Hematopoietic multipotent progenitor cell treated with erythropoietin and hydrocortisone succinate and interleukin-3 and kit ligand, for 4 days (in vitro differentiated cells): ENCODE results near the gene GHRL.

Experiments
- DNase-seq: peaks from one replicate; pipeline ENCODE4 v3.0.0-alpha.2; 2015

The GHRL gene

DNA sequence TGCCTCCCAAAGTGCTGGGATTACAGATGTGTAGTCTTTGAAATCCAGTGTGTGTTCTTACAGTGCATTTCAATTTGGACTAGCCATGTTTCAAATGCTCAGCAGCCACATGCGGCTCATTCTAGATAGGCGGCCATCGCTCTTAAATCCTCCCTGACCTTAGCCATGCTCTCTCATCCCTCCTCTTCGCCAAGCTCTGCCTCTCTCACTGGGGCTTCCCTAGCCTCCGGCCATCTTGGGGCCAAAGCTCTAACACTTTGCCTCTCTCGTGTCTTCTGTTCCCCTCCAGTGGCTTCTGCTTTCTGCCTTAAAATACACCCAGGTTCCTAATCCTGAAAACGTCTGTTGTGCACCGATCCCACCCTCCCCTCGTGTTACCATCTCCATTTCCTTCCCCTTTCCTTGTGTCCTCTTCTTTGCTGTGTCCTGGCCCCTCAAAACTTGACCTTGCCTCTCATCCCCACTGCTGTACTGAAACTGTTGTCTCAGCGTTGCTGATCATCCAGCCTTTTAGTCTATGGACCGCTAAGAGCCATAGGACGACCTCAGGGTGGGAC, 1.4 kb upstream of the GHRL start:
- no peak for DNase-seq

DNA sequence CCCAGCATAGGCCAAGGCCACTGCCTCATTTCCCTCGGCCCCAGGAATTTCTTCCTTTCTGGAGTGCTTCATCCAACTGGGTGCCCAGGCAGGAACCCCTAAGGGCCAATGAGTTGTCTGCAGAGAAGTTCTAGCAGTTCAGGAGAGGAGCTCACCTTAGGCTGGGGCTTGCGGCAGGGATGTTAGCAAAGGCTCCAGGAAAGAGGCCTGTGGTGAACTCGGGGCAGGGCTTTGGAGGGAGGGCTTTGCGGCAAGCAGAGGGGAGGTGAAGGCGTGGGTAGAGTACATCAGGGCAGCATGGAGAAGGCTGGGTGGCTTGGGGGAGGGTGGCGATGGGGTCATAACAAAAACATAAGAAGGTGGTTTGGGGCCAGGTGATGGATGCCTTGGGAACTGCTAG, 1.1 kb downstream of the GHRL start:
- DNase-seq, result no peak

DNA sequence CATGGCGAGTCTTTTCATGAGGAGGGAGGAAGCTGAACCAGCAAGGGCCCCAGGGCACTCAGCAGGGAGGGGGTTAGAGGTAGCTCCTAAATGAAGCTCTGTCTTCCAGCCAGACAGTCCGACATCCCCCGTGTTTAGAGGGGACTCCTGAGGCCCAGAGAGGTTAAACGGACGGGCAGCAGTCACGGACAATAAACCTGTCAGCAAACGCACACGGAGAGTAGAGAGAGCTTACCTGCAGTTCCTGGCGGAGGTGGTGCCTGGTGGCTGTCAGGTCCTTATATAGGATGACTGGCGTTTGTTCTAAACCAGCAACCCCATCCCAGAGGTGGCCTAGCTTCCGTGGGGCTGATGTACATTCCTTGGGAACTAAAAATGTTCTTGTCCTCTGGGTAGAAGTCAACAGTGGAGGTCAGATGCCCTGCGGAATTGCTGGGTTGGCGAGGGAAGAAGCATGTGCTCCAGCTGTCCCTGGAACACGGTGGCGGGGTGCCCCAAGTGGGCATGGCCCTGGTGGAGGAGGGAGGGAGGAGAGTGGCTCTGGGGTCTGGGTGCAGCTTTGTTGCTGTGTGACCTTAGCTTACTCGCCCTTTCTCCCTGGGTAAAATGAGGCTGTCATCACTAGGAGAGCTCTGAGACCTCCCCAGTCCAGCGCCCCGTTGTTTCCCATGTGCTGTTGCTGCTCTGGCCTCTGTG, 2.1 kb downstream of the GHRL start:
- DNase-seq, result no peak

DNA sequence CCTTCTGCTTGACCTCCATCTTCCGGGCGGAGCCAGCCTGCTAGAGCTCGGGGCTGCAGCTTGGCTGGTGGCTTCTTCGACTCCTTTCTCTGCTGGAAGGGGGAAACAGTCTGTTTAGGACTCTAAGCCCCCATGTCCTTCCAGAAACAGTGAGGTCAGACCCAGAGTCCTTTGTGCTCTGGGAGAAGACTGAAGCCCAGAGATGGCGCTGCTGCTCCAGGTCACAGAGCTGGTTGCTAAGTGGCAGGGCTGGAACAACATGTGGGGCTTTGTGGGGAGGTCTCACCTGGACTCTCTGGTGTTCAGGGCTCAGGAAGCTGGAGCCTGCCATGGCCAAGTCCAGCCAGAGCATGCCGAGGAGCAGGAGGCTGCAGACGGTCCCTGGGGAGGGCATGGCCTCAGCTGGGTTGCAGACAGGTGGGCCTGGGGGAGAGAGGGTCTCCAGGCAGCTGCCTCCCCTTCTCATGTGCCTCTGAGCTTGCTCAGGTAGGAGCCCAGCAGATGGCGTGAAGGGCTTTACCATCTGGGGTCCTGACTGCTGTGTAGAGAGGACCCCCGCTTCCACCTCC, 2.9 kb downstream of the GHRL start:
- no peak for DNase-seq

DNA sequence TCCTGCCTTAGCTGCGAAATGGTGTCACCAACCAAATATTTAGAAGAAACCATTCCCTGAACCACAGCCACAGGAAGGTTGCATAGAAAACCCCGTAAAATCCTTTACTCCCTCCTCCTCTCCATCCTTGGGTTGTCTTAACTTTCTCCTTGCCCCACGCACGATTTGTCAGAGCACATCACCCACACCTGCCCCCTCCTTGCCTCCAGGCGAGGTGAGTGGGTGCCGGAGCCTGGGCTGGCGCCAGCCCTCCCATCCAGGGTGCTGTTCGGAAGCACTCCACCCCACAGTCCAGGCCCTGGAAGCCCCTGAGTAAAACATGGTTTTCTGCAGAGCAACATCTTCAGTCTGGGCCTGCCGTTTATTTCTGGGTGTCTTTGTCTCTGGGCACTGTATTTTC, 3.7 kb downstream of the GHRL start:
- DNase-seq, result no peak

DNA sequence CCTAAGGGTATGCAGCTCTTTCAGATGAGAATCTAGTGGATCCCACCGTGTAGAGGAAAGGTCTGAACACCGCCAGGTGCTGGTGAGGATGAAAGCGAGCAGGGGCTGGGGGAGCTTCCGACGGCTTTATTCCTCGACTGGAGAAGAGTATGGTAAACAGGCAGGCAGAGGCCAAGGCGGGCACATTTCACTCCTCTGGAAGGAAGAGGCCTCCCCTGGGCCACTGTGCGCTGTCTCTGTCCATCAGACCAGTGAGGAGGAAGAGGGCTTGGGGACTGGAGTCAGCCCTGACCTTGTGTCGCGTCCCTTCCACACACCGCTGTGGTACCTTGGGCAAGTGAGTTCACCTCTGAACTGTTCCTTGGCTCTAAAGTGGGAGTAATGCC, 4.2 kb downstream of the GHRL start:
- DNase-seq, result no peak

DNA sequence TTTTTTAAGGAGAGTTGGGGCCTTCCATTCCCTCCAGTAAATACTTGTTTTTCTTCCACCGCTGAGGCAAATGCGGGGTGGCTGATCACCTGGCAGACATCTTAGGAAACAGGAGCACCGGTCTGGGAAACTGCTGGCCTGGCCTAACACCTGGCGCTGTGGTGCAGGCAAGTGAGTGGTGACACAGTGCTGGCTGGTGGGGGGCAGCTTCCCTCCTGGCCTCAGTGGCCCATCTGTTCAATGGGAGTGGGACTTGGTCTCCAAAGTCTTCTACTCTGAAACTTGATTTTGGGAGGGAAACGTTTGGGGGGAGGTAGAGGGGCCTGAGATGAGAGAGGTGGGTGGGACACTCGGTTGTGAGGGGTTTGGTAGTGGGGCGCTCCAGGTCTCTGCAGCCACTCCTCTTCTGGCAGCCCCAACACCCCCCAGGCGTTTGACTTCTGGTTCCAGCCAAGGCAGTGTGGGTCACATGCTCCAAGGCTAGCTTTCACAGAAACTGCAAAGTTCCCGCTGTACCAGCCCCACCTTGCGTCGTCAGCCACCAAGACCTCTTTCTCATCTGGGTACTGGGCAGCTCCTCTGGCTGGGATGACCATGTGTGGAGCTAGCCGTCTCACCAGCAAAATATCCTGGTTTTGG, 4.7 kb downstream of the GHRL start:
- DNase-seq, result no peak

DNA sequence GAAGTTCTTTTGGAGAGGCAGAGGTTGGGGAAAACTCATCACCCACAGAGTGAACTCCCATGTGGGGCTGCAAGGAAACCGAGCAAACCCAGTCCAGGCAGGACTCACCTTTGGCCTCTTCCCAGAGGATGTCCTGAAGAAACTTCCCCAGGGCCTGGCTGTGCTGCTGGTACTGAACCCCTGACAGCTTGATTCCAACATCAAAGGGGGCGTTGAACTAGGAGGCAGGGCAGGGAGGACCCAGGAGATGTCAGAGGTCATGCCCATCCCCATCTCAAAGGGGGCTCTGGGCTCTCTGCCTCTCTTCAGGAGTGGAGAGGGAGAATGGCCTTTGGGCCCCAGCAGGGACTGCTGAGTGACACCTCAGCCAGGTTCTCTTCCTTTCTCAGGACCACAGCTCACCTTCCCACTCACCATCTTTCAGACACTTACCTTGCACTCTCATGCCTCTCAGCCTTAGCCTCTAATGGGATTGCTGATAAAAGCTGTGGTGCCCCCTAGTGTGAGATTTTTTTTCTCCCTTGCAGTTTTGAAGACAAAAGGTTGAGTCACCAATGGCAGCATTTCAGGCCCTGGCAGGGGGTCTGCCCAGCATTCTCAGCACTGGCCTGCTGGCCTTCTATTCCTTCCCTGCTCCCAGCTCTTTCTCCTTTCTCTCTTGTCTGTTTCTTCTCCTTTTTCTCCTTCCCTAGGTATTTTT, 6.0 kb downstream of the GHRL start:
- DNase-seq, result peak; percentile 77

DNA sequence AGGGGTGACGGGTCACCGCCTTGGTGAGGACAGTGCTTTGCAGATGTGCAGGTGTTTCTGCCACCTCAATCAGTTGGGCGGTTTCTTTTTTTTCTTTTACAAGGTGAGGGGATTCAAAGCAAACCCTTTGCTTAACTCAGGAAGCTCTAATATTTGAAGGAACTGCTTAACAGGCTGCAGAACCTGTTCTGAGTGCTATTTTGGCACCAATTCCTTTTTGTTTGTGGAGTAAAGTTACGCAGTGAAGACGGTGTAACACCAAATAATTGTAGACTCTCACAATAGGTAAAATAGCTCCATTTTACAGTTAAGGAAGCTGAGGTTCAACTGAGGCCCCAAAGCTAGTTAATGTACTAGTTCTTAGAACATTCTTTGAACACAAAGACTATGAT, 6.6 kb downstream of the GHRL start:
- no peak for DNase-seq

DNA sequence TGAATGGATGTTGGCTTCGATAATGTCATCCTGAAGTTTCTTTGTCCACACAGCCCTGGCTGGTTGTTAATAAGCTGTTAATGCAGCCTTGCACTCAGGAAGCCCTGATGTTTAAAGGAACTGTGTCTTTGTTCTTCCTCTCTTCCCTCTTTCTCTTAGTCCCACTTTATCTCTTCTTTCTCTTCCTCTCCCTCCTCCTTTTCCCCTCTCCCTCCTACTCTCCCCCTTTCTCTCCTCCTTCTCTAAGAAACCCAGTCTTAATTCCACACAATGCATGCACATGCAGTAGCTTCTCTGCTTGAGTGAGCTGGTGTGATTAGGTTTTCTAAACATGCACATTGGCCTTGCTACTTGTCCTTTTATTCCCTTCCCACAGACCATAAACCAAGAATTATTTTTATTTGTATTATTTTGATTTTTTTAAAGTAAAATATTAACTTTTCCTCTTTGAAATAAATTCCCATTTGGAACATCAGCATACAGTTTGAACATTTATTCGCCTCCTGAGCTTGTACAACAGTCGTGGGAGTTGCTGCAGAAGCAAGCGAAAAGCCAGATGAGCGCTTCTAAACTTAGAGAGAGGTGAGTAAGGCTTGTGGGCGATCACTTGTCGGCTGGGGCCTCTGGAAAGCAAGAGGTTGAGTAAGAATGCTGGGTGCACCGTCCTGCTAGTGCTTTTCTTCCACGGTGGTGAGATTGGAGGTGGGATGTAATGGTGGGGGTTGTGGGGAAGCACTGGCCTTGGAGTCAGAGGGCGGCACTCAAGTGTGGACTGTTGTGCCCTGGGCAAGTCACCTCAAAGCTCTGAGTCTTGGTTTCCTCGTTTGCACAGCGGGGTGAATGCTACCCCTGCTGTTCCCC, 7.2 kb downstream of the GHRL start:
- no peak for DNase-seq

DNA sequence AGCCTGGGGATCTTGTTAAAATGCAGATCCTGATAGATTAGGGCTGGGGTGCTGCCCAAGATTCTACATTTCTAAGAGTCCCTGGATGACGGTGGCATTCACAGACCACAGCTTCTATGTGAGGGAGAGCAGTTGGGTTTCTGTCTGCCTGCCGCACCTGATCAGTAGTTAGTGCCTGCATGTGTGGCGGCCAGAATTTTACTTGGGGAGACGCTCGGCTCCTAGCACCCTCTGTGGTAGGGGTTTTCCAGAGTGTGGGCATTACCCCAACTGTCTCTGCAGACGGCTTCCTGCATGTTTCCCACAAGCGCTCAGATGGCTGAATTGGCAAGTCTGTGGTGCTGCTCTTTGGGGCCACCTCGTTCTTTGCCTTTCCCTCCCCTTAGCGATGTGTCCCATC, 8.3 kb downstream of the GHRL start:
- peak; percentile 36 for DNase-seq

DNA sequence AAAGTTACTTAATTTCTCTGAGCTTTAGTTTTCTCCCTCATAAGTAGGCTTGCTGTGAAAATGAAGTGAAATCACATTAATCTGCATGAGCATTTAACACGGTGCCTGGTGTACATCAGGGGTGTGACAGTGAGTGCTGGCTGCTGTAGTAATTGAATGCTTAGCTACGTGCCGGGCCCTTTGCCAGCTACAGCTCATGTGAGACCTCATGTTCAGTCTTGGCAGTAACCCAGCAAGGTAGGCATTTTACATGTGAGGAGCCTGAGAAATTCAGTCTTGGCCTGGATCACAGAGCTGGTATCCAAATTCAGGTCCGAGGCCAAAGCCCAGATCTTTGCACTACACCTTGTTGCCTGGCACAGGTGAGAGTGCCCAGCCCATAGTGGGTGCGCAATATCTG, 9.1 kb downstream of the GHRL start:
- DNase-seq, result peak; percentile 49

DNA sequence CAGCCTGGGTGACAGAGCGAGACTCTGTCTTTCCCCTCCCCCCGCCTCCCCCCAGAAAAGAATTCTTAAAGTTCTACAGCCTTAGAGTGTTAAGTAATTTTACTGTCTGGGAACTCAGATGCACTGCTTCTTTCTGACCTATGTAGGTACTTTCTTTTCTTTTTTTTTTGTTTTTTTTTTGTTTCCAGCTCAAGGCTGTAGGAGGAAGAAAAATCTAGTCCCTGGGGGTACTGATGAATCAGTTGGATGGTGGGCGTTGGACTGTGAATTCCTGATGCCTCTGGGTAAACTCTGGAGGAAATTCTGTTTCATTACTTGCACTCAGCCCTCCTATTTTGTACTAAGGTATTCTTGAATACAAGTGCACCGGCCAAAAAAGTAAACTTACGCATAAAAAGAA, 10.8 kb downstream of the GHRL start:
- no peak for DNase-seq

DNA sequence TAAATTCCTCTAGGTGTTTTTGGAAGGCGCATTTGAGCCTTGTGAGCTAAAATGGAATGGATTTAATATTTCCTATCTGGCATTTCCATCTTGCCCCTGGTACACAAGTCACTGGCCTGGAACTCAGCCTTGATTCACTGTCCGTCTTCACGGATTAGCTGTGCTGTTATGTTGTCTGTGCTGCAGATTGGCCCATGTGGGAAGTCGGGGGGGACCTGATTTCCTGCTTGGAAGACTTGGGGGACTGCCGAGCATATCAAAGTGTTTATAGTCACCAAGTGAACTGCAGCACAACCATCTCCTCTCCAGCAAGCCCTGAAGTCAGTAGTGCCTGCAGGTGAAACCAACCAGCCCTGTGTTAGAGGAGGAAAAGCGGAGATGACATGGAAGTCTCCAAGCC, 12.2 kb downstream of the GHRL start:
- DNase-seq, result no peak

DNA sequence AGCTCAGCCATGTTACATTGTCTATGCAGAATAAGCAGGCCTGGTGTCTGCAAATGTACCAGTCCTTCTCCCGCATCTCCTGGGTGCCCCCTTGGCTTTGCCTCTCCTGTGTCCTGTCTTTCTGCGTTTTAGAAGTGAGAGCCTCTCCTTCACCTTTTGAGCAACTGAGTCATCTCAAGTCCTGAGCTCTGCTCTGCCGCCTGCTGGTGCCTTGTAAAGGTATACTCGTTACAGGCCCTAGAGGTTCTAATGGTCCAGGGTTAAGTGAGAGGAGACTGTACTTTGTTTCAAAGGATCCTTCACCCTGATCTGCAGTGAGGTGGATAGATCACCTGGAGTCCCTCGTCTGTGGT, 12.6 kb downstream of the GHRL start:
- DNase-seq, result no peak

DNA sequence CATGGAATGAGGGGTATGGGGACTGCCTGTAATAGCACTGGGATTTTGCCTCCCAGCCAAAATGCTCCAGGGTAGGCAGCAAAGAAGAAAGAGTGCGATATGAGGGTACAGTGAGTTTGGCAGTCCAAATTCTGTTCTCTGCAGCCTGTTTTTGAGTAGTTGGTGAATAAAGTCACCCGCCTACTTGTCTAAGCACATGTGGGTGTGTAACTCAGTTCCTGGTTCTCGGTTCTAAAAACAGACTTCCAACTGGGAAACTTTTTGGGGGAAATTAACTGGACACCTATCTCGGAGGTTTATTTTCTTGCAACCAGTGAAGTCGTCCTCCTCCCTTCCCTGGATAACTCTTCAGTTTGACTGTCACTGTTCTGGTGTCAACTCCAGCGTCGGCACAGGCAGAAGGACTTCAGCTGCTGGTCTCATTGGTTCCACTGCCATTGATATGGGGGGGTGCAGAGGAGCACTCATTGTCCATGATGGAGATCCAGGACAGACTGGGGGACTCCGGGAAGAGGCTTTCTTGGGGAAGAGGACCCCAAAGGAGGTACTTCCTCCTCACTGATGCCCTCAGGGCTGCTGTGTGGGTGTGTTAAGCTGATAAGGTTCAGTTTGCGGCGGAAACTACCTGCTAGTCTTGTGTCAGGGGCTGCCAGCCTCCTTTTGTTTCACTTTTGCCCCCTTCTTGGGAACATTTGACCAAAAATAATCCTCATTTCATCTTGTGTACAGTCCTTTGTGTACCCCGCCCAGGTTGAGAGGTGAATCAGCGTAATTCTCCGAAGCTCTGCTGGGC, 13.2 kb downstream of the GHRL start:
- DNase-seq, result peak; percentile 58

DNA sequence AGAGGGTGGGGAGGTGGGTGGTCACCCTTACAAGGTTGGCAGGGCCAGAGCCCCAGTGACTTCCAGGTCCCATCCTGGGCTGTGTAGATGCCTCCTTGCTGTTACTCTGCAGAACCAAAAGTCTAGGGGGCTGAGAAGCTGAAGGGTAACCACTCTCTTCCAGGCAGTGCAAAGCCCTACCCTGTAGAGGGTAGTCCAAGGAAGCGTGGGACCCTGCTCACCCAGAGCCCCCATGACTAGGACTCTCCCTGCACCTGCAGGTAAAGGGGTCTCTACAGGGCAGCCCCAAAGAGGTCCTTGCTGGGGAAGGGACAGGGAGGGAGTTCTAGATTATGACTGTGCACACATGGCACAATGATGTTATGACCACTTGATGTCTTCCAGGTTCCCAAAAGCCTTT, 14.2 kb downstream of the GHRL start:
- DNase-seq, result no peak

DNA sequence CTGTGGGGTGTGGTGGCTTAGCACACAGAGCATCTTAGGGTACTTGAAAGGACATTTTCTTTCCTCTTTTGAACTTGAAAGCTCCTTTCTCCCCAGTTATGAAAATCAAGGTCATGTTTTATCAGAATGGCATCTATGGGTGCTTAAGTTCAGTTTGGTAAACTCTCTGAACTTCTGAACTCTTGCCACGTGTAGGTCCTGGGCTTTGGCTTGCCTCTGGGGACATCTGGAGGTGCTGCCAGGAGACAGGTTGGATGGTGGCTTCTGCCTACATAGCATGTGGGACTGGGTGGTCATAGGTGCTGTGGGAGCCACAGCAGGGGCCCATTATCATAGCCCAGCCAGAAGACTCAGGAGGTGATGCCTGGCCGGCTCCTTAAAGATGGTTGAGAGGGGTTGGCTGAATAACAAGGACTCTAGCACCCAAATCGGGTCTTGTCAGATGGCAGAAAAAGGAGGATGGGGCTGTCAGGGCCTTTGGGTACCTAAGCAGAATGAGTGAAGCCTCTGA, 15.6 kb downstream of the GHRL start:
- DNase-seq, result no peak

DNA sequence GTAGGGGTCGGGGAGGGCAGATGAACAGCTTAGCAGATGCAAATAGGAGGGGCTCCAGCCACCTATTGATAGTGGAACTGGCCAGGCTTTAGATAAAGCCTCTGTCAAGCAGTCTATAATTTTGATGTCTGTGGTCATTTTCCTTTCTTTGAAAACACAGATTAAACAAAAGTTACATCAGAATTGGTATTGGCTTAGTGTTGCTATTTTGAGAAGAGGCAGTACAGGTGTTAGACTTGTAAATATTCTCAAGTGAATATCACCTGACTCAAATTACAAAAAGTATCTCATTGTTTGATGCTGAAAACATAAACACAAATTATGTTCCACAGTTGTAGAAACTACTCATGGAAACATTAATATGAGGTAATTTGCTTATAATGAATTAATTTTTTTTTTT, 18.1 kb downstream of the GHRL start:
- DNase-seq, result no peak

DNA sequence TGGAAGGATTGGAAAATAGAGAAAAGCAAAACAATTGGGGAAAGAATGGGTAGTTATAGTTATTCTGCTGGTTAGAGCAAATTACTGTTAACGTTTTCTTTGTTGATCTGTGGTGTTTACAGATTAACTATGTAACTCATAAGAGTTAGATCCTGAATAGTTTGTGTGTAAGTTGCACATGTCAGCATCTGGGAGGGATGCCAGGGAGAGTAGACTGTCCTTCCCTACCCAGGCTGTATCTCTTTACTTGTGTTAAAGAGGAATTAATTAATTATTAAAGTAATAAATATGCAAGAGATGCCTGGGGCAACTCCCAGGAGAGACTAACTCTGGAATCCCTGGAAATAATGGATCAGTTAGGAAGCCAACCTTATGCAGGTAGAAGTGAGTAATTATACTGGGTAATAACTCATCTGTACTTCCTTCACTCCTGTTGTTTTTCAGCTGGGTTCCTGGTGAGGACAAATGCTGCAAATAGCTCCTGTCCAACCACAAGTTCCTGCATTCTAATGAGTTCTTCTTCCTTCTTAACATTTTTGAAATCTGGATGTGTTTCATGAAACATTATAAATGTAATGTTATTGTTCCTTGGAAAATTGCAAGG, 18.9 kb downstream of the GHRL start:
- DNase-seq, result no peak

DNA sequence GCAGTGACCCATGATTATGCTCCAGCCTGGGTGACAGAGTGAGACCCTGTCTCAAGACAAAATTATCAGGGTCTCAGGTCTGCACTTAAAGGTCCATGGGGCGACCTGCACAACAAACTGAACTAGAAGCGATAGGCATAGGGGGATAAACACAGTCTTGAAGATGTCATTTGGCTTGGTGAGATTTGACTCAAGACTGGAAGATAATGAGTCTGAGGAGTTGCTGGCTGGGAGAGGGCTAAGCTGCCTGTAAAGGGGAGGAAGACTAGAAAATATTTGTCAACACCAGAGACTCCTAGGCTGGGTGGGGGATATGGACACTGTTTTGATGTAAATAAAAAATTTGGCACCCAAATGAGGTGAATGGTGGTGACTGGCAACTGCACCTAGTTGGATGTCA, 19.8 kb downstream of the GHRL start:
- no peak for DNase-seq
